Activated naive CD8-positive, alpha-beta T cell treated with anti-CD3 and anti-CD28 coated beads, Interleukin-2, amount 10 ng/mL, durations not matched to agents 7 days and 5 days (primary cell): ENCODE measurements around the gene PIK3R3. TPM values are rescaled to one million over a fixed set of nuclear protein-coding genes. Genes with fewer than 3 reads are reported as not detected.

Experiments used
- ATAC-seq: fragments of 150-1000 bp; cut with Tn5 transposase; one replicate; pipeline ENCODE4 v1.10.0; 2021; ENCODE audit warnings: low read depth, moderate library complexity
- POLR2A ChIA-PET: fragments of 350-600 bp; sonication (Branson Sonifier 250); formaldehyde crosslinking; loops from one replicate; lab custom pipeline; 2021; ENCODE audit warnings: antibody characterized with exemption; lab: Charles Lee
- DNase-seq: peaks from one replicate; pipeline ENCODE4 v3.0.0; 2021
- H3K27ac Mint-ChIP-seq: one replicate; pipeline ENCODE4 v1.8.0; 2022; ENCODE audit warnings: mild to moderate bottlenecking, mixed read lengths
- H3K27me3 Mint-ChIP-seq: one replicate; pipeline ENCODE4 v1.8.0; 2022; ENCODE audit warnings: mild to moderate bottlenecking, moderate library complexity, mixed read lengths
- H3K36me3 Mint-ChIP-seq: one replicate; pipeline ENCODE4 v1.8.0; 2021; ENCODE audit warnings: mild to moderate bottlenecking, mixed read lengths
- H3K4me1 Mint-ChIP-seq: one replicate; pipeline ENCODE4 v1.8.0; 2021; ENCODE audit warnings: mixed read lengths
- H3K4me3 Mint-ChIP-seq: one replicate; pipeline ENCODE4 v1.8.0; 2022; ENCODE audit warnings: mild to moderate bottlenecking, moderate library complexity, mixed read lengths
- H3K9me3 Mint-ChIP-seq: one replicate; pipeline ENCODE4 v1.8.0; 2021; ENCODE audit warnings: mixed read lengths
- total RNA-seq, 2 experiments: library from RNA; stranded (reverse); gene quantifications; one replicate each; pipeline ENCODE4 v1.2.3, GENCODE V29; 2021

The PIK3R3 gene
- total RNA-seq, 2 experiments from 2014 or later = 3.4 to 3.7 TPM

DNA sequence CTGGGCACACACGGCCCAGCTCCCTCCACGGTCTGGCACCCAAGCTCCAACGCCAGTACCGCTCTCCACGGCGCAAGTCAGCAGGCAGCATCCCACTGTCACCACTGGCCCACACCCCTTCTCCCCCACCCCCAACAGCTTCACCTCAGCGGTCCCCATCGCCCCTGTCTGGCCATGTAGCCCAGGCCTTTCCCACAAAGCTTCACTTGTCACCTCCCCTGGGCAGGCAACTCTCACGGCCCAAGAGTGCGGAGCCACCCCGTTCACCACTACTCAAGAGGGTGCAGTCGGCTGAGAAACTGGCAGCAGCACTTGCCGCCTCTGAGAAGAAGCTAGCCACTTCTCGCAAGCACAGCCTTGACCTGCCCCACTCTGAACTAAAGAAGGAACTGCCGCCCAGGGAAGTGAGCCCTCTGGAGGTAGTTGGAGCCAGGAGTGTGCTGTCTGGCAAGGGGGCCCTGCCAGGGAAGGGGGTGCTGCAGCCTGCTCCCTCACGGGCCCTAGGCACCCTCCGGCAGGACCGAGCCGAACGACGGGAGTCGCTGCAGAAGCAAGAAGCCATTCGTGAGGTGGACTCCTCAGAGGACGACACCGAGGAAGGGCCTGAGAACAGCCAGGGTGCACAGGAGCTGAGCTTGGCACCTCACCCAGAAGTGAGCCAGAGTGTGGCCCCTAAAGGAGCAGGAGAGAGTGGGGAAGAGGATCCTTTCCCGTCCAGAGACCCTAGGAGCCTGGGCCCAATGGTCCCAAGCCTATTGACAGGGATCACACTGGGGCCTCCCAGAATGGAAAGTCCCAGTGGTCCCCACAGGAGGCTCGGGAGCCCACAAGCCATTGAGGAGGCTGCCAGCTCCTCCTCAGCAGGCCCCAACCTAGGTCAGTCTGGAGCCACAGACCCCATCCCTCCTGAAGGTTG, 97.6 kb downstream of the PIK3R3 start:
- Mint-ChIP-seq H3K9me3 (no peaks in the 10 kb centered on the region), H3K27ac (no peak overlapping the region), H3K4me3 (no peak overlapping the region), H3K36me3 (peaks cover 2% of the 10 kb centered on the region), H3K4me1 (no peaks in the 10 kb centered on the region), H3K27me3 (no peaks in the 10 kb centered on the region)
- ATAC-seq = no peak
- POLR2A ChIA-PET = interaction anchor here (0.6 kb wide), 1 partner anchor 164 kb away, joined by 3 read pairs; no protein-coding TSS in a partner anchor
- no peak for DNase-seq

DNA sequence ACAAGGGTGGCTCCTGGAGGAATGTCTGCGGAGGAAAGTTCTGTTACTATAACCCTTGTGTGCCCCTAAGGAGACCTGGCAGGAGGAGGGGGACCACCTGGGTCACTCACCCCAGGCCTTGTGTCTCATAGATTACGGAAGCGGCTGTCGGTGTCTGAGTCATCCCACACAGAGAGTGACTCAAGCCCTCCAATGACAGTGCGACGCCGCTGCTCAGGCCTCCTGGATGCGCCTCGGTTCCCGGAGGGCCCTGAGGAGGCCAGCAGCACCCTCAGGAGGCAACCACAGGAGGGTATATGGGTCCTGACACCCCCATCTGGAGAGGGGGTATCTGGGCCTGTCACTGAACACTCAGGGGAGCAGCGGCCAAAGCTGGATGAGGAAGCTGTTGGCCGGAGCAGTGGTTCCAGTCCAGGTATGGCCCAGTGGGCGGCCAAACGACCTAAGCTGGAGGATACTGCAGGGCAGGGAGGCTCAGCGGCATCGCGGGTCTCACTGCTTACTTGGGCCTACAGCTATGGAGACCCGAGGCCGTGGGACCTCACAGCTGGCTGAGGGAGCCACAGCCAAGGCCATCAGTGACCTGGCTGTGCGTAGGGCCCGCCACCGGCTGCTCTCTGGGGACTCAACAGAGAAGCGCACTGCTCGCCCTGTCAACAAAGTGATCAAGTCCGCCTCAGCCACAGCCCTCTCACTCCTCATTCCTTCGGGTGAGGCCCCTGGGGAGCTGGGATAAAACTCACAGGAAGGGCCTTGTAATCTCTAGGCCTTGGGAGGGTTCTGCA, 101.4 kb downstream of the PIK3R3 start:
- Mint-ChIP-seq H3K4me1 (no peaks in the 10 kb centered on the region), H3K36me3 (peaks cover 2% of the 10 kb centered on the region), H3K27ac (no peak overlapping the region), H3K4me3 (no peak overlapping the region), H3K9me3 (no peaks in the 10 kb centered on the region), H3K27me3 (no peaks in the 10 kb centered on the region)
- POLR2A ChIA-PET = no interaction called here
- DNase-seq = no peak
- no peak for ATAC-seq

DNA sequence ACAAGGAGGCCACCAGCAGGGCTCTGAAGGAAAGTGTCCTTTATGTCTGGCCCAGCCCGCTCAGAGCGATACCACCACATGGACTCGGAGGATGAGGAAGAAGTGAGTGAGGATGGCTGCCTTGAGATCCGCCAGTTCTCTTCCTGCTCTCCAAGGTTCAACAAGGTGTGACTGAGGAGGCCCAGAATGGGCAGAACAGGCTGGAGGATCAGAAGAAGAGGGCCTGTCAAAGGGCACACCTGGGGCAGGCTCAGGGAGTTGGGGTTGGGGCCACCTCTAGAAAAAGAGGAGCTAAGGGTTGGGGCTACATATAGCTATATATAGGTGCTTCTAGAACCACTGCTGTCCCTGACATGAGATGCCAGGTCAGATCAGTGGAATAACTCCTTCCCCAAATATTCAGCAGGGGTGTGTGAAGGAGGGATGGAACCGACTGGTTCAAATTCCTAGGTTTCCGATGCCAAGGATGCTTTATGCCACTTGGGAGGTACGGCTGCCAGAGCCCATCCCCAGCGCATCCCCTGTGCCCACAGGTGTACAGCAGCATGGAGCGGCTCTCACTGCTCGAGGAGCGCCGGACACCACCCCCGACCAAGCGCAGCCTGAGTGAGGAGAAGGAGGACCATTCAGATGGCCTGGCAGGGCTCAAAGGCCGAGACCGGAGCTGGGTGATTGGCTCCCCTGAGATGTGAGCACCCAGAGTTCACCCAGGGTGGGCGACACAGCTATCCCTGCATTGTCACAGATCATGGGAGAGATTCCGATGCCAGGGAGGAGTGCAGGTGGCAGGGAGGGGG, 102.2 kb downstream of the PIK3R3 start:
- Mint-ChIP-seq H3K4me1 (no peaks in the 10 kb centered on the region), H3K4me3 (no peak overlapping the region), H3K27ac (no peak overlapping the region), H3K27me3 (no peaks in the 10 kb centered on the region), H3K9me3 (no peaks in the 10 kb centered on the region), H3K36me3 (peaks cover 2% of the 10 kb centered on the region)
- POLR2A ChIA-PET = no interaction called here
- DNase-seq (no peak), ATAC-seq (no peak)

DNA sequence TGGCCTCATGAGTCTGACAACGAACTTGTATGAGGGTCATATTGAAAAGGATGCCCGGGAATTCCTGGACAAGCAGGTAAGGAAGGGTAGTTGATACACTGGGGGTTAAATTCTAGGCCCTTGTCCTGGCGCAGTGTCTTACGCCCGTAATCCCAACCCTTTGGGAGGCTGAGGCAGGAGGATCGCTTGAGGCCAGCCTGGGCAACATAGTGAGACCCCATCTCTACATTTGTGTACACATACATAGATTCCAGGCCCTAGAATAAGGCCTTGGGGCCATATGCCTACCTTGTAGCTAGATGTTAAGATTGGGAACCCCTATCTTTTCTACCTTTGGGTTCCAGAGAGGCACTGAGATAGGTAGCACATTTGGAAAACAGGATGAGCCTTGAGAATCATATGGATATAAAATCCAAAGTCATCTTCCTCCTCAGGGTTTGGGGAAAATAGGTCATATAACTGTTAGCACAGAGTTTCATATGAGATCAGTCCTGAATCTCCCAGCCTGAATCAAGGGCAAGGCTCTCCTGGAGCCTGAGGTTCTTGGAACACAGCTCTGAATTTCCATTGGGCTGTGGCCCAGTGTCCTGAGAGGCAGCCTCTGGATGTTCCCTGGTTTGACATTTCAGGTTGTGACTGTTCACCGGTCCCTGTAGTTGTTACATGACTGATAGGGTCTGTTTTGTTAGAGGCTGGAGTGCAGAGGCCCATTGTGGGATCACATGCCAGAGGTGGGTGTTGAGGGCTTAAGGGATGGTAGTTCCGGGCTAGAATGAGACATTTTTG, 104.4 kb downstream of the PIK3R3 start:
- Mint-ChIP-seq H3K36me3 (peaks cover 7% of the 10 kb centered on the region), H3K27me3 (no peaks in the 10 kb centered on the region), H3K4me3 (no peak overlapping the region), H3K9me3 (no peaks in the 10 kb centered on the region), H3K27ac (no peak overlapping the region), H3K4me1 (no peaks in the 10 kb centered on the region)
- DNase-seq (no peak), ATAC-seq (no peak)
- POLR2A ChIA-PET = interaction anchor here (0.5 kb wide), 1 partner anchor 26 kb away, joined by 3 read pairs; no protein-coding TSS in a partner anchor

DNA sequence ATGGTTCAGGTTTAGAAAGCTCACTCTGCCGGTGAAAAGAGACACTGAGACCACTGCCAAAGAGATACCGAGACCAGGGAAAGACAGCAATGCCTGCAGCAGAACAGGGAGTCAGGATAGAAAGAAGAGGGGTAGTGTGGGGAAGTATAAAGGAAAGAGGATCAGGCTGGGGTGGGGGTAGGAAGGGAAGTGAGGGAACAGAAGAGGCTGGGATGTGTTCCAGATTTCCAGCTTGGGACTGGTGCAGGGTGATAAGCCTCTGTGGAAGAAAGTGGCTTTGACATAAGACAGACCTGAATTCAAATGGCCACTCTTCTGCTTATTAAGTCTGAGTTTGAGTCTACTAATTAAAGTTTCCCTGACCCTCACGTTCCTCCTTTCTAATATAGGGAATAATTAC, 105.9 kb downstream of the PIK3R3 start:
- ATAC-seq (no peak), DNase-seq (no peak)
- Mint-ChIP-seq H3K4me3 (no peak overlapping the region), H3K9me3 (no peaks in the 10 kb centered on the region), H3K27ac (no peak overlapping the region), H3K27me3 (no peaks in the 10 kb centered on the region), H3K36me3 (peaks cover 10% of the 10 kb centered on the region), H3K4me1 (no peaks in the 10 kb centered on the region)
- POLR2A ChIA-PET = interaction anchor here (0.7 kb wide), 1 partner anchor 97 kb away, joined by 3 read pairs; no protein-coding TSS in a partner anchor

DNA sequence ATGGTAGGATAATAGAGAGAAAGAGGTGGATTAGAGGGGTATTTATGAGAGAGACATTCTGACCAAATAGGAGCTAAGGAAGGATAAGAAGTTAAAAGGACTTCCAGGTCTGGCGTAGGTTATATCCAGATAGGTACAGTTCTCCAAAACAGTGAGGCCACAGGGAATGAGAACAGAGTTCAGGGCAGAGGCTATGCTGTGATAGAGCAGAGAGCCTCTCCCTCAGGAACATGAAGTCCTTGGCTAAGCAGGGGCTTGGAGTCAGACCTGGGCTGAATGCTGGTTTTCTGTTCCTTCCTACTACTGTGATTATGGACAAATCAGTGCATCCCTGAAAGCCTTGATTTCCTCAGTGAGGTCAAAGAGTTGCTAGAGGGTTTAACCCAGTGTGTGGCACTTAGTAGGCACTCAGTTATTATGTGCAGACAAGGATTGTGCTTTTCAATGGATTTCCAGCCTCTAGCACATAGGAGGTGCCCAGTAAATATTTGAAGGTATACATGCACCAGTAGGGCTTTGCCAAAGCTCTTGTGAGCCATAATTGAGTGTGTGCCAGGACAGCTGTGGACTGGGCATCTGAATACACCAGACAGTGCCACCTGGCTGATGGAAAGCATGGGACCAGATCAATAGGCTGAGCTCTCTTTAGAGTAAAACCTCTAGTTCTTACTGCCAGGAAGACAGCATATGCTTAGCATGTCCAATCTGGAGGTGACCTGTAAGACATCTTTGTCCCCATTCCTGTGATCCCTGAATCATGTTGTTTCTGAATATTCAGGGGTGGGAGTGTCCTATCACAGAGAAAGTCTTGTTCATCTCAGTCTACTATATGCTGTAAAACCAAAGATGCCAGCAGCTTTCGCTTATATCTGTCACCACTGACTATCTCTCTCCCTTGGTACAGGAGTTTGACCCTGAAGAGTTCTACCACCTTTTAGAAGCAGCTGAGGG, 111.1 kb downstream of the PIK3R3 start:
- ATAC-seq = no peak
- POLR2A ChIA-PET = no interaction called here
- Mint-ChIP-seq H3K36me3 (peaks cover 8% of the 10 kb centered on the region), H3K27me3 (no peaks in the 10 kb centered on the region), H3K4me3 (no peak overlapping the region), H3K4me1 (no peaks in the 10 kb centered on the region), H3K9me3 (no peaks in the 10 kb centered on the region), H3K27ac (no peak overlapping the region)
- no peak for DNase-seq

DNA sequence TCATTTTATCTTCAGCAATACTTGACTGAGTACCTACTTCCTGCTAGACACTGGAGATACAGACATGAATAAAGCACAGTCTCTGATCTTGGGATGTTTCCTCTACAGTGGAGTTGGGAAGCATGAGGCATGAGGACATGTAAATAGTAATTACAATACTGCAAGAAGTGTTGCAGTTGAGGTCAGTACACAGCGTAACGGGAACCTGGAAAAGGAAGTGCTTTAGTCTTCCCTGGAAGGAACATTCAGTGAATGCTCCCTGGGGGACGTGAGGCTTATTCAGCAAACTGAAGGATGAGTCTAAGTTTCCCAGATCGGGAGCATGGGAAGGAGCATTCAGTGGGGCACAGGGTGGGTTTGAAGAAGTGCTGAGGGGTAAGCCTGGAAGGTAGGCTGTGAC, 112.4 kb downstream of the PIK3R3 start:
- POLR2A ChIA-PET = no interaction called here

DNA sequence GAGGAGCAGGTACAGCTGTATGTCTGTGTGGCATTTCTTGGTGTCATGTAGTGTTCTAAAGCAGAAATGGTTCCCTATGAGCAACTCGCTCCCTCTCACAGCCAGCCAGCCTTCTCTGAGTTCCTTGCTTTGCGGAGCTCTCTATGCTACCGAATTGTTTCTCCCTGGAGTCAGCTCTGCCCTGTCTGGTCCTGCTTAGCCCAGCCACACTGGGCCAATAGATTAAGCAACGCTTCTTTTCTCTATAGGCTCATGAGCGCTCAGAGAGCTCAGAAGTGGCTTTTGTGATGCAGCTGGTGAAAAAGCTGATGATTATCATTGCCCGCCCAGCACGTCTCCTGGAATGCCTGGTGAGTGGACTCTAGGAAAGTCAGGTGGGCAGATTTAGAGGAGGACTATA, 113.1 kb downstream of the PIK3R3 start:
- ATAC-seq (no peak), DNase-seq (no peak)
- POLR2A ChIA-PET = no interaction called here
- Mint-ChIP-seq H3K36me3 (peaks cover 11% of the 10 kb centered on the region), H3K4me3 (no peak overlapping the region), H3K27me3 (no peaks in the 10 kb centered on the region), H3K9me3 (no peaks in the 10 kb centered on the region), H3K4me1 (no peaks in the 10 kb centered on the region), H3K27ac (no peak overlapping the region)

More for the DNA sequence above, 112.4 kb downstream of the PIK3R3 start:
- Mint-ChIP-seq H3K9me3 (no peaks in the 10 kb centered on the region), H3K27ac (no peak overlapping the region), H3K36me3 (peaks cover 9% of the 10 kb centered on the region), H3K4me3 (no peak overlapping the region), H3K27me3 (no peaks in the 10 kb centered on the region), H3K4me1 (no peaks in the 10 kb centered on the region)
- ATAC-seq (no peak), DNase-seq (no peak)

DNA sequence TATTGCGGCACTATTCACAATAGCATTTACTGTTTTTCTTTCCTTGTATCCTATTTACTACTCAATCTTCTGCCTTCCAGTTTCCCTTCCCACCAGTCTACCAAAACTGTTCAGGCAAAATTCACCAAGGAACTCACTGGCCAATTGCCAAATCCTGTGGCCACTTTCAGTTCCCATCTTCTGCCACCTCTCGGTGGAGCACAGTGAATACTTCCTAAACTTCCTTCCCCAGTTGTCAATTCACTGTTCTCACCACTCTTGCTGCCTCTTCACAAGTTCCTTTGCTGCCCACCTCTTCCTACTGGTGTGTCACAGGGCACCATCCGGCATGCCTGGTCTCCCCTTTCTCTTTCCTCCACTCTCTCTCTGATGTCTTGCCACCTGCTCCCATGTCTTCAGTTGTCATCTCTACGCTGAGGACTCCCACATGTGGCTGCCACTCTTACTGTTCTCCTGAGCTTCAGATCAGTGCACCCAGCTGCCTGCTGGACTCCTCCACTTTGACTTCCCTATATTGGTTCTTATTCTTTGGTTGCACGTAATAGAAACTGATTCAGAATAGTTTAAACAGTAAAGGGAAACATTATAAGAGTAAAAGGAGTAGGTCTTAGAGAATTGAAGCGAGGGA, 114.4 kb downstream of the PIK3R3 start:
- peaks cover 13% of the 10 kb centered on the region for H3K36me3 Mint-ChIP-seq
- H3K27ac Mint-ChIP-seq = no peak overlapping the region
- POLR2A ChIA-PET = no interaction called here
- H3K9me3 Mint-ChIP-seq = no peaks in the 10 kb centered on the region
- H3K4me1 Mint-ChIP-seq = no peaks in the 10 kb centered on the region
- H3K27me3 Mint-ChIP-seq = no peaks in the 10 kb centered on the region
- DNase-seq (no peak), ATAC-seq (no peak)
- H3K4me3 Mint-ChIP-seq = no peak overlapping the region

DNA sequence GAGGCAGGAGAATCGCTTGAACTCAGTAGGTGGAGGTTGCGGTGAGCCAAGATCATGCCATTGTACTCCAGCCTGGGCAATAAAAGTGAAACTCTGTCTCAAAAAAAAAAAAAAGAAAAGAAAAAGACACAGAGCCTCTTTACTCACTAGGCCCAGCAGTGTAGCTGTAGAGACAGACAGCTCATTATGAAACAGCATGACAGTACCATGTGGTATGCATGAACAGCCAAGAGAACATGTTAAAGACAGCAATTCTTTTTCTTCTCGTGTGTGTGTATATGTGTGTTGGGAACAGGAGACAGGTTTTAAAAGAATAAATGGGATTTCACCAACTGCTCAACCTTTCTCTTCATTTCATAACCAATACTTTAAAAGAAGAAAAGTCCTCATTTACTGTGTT, 118.8 kb downstream of the PIK3R3 start:
- H3K27me3 Mint-ChIP-seq = no peaks in the 10 kb centered on the region
- DNase-seq (no peak), ATAC-seq (no peak)
- no peak overlapping the region for H3K27ac Mint-ChIP-seq
- H3K4me3 Mint-ChIP-seq = no peak overlapping the region
- H3K9me3 Mint-ChIP-seq = no peaks in the 10 kb centered on the region
- H3K4me1 Mint-ChIP-seq = no peaks in the 10 kb centered on the region
- POLR2A ChIA-PET = no interaction called here
- peaks cover 21% of the 10 kb centered on the region for H3K36me3 Mint-ChIP-seq

DNA sequence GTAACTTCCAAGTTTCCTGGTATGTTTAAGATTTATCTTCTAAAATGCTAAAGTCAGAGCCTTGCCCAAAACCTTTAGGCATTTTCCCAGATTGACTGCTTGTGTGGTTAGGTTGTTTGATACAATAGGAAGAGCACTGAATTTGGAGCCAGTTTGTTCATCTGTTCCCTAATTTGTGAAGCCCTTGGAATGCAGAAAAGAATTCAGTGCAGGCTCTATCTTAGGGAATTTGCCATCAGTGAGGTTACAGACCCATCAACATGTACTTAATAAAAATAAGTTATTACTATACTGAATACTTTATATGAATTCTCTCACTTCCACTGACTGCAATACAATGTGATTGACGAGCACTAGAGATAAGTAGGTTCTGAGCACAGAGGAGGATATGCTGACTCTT, 120.2 kb downstream of the PIK3R3 start:
- DNase-seq (no peak), ATAC-seq (no peak)
- Mint-ChIP-seq H3K9me3 (no peaks in the 10 kb centered on the region), H3K4me3 (no peak overlapping the region), H3K27me3 (no peaks in the 10 kb centered on the region), H3K27ac (no peak overlapping the region), H3K36me3 (peaks cover 29% of the 10 kb centered on the region), H3K4me1 (no peaks in the 10 kb centered on the region)
- POLR2A ChIA-PET = no interaction called here
